Body of pancreas (tissue), 4 donors: ENCODE measurements around the gene ANKRD9.

ENCODE experiments used
- CTCF ChIP-seq, 7 experiments: fragments of 450-650 bp in 4 of 7; fragments of 200-600 bp in 3 of 7; sonication (generic) in 3 of 7; IDR thresholded peaks; one replicate each; pipeline ENCODE4 v1.5.1; 2016 to 2019; ENCODE audit warnings: antibody characterized with exemption in 7 of 7
- POLR2A ChIP-seq, 3 donors: fragments of 450-650 bp; IDR thresholded peaks; one replicate each; pipeline ENCODE4 v1.6.1; 2016; ENCODE audit warnings: antibody characterized with exemption in 3 of 3, mild to moderate bottlenecking in 2 of 3

- TF ChIP-seq CTCF (IDR thresholded peaks at IDR 0.05) = no peak
- TF ChIP-seq POLR2A (IDR thresholded peaks at IDR 0.05) = peak in 2 of 3 donors; percentile 23 to 25
These were observed 45.5 kb upstream of the ANKRD9 start for GRCh38 chr14:102554821-102555819.
